Muscle of arm (tissue), 14 donors: ENCODE measurements around the gene MDK. TPM values are rescaled to one million over a fixed set of nuclear protein-coding genes. Genes with fewer than 3 reads are reported as not detected.

Experiments
- DNase-seq: peaks from one replicate; pipeline ENCODE4 v3.0.0-alpha.2; 2013
- long read RNA-seq, 11 donors: transcript quantifications; one replicate each; lab custom pipeline, GENCODE V29; 2026
- polyA plus RNA-seq, 12 donors: library from polyadenylated mRNA; unstranded; fragments of 120-200 nt; gene quantifications; one replicate each; pipeline ENCODE4 v1.2.1, GENCODE V29; 2013; ENCODE audit not compliant: insufficient read length in 12 of 12

Gene MDK, protein sequence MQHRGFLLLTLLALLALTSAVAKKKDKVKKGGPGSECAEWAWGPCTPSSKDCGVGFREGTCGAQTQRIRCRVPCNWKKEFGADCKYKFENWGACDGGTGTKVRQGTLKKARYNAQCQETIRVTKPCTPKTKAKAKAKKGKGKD
- polyA plus RNA-seq, result 100 to 1,000 TPM in 10 of 12 donors, 10 to 100 TPM in 1, not detected in 1; 84.8 to 436 (median 158) TPM
- long read RNA-seq, donor 1, transcript MDK-202 (5 exons, 951 nt), result minor isoform, 6 of 231 reads
- long read RNA-seq, donor 1, transcript MDK-206 (4 exons, 1,026 nt), result minor isoform, 17 of 231 reads
- long read RNA-seq, donor 1, transcript MDK-205 (5 exons, 1,166 nt), result minor isoform, 32 of 231 reads
- long read RNA-seq, donor 1, transcript MDK-203 (5 exons, 828 nt), result major isoform, 126 of 231 reads
- long read RNA-seq, donor 1, partial matches to known transcripts, result 47 of 231 reads
- long read RNA-seq, donor 1, other reads (novel, unspliced or antisense), result 0 of 231 reads
- long read RNA-seq, donor 2, transcript MDK-203 (5 exons, 828 nt), result major isoform, 66 of 96 reads
- long read RNA-seq, donor 2, transcript MDK-205 (5 exons, 1,166 nt), result minor isoform, 9 of 96 reads
- long read RNA-seq, donor 2, transcript MDK-206 (4 exons, 1,026 nt), result minor isoform, 8 of 96 reads
- long read RNA-seq, donor 2, partial matches to known transcripts, result 12 of 96 reads
- long read RNA-seq, donor 2, other reads (novel, unspliced or antisense), result 0 of 96 reads
- long read RNA-seq, donor 3, transcript MDK-203 (5 exons, 828 nt), result major isoform, 45 of 56 reads
- long read RNA-seq, donor 3, transcript MDK-206 (4 exons, 1,026 nt), result minor isoform, 5 of 56 reads
- long read RNA-seq, donor 3, partial matches to known transcripts, result 0 of 56 reads
- long read RNA-seq, donor 3, other reads (novel, unspliced or antisense), result 0 of 56 reads
- long read RNA-seq, donor 4, transcript MDK-203 (5 exons, 828 nt), result major isoform, 28 of 39 reads
- long read RNA-seq, donor 4, partial matches to known transcripts, result 5 of 39 reads
- long read RNA-seq, donor 4, other reads (novel, unspliced or antisense), result 0 of 39 reads
- long read RNA-seq, donor 5, result 0 reads
- long read RNA-seq, donor 6, transcript MDK-206 (4 exons, 1,026 nt), result minor isoform, 10 of 54 reads
- long read RNA-seq, donor 6, transcript MDK-203 (5 exons, 828 nt), result major isoform, 39 of 54 reads
- long read RNA-seq, donor 6, partial matches to known transcripts, result 0 of 54 reads
- long read RNA-seq, donor 6, other reads (novel, unspliced or antisense), result 0 of 54 reads
- long read RNA-seq, donor 7, transcript MDK-203 (5 exons, 828 nt), result major isoform, 41 of 64 reads
- long read RNA-seq, donor 7, transcript MDK-206 (4 exons, 1,026 nt), result minor isoform, 8 of 64 reads
- long read RNA-seq, donor 7, partial matches to known transcripts, result 12 of 64 reads
- long read RNA-seq, donor 7, other reads (novel, unspliced or antisense), result 0 of 64 reads
- long read RNA-seq, donor 8, transcript MDK-203 (5 exons, 828 nt), result major isoform, 80 of 130 reads
- long read RNA-seq, donor 8, transcript MDK-206 (4 exons, 1,026 nt), result minor isoform, 11 of 130 reads
- long read RNA-seq, donor 8, partial matches to known transcripts, result 31 of 130 reads
- long read RNA-seq, donor 8, other reads (novel, unspliced or antisense), result 0 of 130 reads
- long read RNA-seq, donor 9, transcript MDK-206 (4 exons, 1,026 nt), result minor isoform, 9 of 83 reads
- long read RNA-seq, donor 9, transcript MDK-203 (5 exons, 828 nt), result major isoform, 39 of 83 reads
- long read RNA-seq, donor 9, partial matches to known transcripts, result 27 of 83 reads
- long read RNA-seq, donor 9, other reads (novel, unspliced or antisense), result 0 of 83 reads
- long read RNA-seq, donor 10, transcript MDK-203 (5 exons, 828 nt), result major isoform, 76 of 86 reads
- long read RNA-seq, donor 10, partial matches to known transcripts, result 0 of 86 reads
- long read RNA-seq, donor 10, other reads (novel, unspliced or antisense), result 0 of 86 reads
- long read RNA-seq, donor 11, transcript MDK-206 (4 exons, 1,026 nt), result minor isoform, 17 of 137 reads
- long read RNA-seq, donor 11, transcript MDK-203 (5 exons, 828 nt), result major isoform, 93 of 137 reads
- long read RNA-seq, donor 11, transcript MDK-205 (5 exons, 1,166 nt), result minor isoform, 9 of 137 reads
- long read RNA-seq, donor 11, partial matches to known transcripts, result 16 of 137 reads
- long read RNA-seq, donor 11, other reads (novel, unspliced or antisense), result 0 of 137 reads

DNA sequence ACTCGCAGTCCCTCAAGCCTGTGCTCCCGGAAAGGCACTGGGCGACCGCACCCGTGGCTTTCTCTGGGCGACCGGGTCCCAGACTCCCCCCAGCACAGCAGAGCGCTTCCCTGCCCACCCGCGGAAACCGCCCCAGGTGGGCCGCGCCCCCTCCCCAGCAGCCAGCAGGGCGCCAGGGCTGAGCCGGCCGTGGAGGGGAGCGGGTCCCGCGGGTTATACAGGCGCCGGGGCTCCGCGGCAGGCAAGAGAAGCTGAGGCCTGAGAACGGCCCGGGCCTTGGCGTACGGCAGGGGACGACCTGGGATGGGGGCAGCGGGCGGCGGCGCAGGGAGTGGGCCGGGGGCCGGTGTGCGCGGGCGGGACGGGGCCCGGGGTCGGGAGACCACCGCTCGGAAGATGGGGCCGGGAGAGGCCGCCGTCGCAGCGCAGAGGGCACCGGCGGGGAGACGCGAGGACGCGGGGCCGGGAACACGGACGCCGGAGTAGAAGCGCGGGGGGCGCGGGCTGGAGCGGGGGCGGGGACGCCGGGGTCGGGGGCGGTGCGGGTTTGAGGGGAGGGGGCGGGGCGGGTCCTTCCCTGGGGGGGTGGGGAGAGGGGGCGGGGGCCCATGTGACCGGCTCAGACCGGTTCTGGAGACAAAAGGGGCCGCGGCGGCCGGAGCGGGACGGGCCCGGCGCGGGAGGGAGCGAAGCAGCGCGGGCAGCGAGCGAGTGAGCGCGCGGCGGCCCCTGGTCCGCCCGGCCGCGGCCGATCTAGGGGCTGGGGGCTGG is at the start of gene MDK:
TSS of gene MDK (plus strand) at position 622 of the 771 bp plus-strand sequence. CDS start 389 bp downstream, outside the sequence.
- no peak for DNase-seq

DNA sequence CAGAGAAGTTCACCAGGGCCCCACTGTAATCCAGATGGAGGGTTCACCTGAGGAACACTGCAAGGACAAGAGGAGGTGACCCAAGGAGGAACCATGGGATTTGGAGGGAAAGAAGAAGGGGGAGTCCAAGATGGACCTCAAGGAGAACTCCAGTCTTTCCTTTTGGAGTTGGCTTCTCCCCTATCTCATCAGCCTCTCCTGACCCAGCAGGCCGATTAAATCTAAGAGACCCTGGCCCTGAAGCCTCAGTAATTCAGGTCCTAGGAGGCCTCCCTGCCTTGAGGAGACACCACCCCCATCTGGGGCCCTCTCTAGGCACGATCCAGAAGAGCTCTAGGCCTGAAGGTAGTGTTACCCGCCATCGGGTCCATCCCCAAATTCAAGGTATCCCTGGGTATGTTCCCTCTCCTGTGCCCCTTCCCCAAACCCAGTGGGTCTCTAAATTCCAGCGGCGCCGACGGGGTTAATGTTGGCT is 49.3 kb upstream of the MDK start:
- DNase-seq, result no peak

DNA sequence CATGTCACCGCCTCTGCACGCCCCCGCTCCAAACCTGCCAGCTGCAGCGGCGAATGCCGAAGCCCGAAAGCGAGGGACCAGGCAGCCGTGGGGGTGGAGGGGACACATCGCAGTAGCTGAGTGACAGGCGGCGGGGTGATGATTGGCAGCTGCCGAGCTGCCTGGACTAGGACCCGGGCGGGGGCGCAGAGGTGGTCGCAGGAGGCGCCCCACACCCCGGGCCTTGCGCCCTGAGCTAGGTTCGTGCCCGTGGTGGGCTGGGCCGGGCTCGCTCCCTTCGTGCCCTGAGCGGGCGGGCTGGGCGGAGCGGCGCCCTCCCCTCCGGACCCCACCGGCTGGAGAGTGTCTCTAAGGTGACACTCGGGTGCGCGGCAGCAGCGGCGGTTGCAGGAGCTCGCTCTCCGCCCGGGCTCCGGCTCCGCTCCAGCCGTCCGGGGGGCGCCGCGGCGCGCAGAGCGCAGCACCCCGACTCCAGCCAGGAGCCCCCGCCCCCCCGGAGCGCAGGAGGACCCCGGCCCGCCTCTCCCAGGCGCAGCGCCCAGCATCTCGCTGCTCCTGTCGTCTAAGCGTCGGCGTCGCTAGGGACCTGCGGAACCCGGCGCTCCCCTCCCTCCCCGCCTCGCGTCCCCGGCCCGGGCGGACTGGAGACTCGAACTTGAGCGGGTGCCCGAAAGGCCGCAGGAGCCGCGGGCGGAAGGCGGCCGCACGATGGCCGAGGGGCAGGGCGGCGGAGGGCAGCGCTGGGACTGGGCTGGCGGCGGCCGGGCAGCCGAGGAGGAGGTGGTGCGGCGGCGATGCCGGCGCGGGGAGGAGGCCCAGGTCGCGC is 48.7 kb upstream of the MDK start:
- no peak for DNase-seq

DNA sequence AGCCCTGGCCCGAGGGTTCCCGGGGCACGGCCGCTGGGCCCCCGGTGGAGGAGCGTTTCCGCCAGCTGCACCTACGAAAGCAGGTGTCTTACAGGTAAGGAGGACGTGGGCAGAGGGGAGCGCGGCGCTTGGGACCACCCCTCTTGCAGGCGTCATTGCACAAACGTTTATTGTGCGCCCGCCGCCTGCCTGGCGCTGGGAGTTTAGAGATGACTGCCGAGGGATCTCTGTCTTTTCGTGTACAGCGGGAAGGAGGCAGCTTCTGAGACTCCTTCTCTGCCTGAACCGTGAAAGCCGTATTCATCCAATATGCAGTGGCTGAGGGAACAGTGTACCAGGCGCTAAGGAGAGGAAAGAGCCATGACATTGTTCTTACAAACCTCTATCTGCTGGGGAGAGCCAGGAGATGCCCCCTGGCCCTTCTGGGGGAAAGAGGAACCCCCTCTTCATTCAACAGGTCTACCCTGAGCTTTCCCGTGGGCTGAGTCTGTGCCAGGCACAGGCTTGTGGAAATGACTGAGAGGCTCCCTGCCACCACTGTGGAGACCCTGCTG is 48.0 kb upstream of the MDK start:
- no peak for DNase-seq

DNA sequence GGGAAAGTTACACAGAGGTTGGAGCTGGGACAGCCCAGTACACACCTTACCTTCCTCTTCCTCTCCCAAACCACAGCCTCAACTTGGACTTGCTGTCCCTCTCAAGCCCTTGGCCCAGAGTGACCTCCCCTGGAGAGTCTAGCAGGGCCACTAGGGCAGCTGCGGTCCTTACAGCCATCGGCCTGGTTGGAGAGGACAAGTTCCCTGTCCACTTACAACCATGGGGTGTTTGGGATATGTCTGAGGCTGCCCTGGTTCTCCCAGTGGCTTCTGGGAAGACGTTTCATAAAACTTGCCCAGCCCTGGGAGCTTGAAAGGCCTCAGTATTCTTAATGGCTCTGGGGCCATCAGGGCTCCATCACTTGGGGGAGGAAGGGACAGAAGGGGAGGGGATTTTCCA is 47.3 kb upstream of the MDK start:
- DNase-seq, result no peak

DNA sequence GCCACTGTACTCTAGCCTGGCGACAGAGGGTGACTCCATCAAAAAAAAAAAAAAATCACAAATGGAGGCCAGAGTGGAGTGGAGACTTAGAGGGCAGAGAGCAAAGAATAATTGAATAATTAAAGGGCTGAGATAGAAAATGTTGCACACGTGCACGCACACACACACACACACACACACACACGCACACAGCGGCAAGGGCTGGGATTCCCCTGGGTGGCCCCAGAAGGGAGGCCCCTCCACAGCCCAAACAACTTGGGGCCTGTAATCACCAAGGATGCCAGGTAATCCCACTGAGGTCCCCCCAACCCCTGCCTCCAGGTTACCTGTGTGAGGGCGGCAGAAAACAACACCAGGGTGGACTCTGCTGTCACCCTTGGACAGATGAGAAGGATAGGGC is 46.2 kb upstream of the MDK start:
- DNase-seq, result no peak

DNA sequence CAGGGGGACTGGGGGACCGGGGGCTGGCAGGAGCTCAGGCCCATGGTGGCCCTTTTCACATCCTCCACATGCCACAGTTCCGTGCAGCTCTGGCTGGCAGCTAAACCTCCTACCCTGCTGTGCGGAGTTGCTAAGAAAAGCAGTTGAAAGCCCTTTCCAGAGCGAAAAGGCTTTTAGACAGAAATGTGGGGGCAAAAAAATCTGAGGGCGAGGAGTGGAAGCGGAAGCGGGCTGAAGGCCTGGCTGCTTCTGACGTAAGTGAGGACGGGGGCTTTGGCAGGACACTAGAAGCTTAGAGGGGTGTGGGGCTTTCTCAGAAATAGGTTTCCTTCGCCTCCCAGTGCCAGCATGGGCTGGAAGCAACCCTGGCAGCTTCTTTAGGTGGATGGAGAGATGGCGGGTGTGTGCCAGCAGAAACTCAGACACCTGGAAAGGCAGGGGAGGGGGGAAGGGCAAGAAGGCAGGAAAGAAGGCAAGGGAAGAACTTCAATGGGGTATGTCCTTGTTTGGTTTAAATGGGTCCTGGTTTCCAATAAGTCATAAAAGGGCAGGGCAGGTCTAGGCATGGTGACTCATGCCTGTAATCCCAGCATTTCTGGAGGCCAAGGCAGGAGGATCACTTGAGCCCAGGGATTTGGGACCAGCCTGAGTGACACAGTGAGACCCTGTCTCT is 45.4 kb upstream of the MDK start:
- no peak for DNase-seq

DNA sequence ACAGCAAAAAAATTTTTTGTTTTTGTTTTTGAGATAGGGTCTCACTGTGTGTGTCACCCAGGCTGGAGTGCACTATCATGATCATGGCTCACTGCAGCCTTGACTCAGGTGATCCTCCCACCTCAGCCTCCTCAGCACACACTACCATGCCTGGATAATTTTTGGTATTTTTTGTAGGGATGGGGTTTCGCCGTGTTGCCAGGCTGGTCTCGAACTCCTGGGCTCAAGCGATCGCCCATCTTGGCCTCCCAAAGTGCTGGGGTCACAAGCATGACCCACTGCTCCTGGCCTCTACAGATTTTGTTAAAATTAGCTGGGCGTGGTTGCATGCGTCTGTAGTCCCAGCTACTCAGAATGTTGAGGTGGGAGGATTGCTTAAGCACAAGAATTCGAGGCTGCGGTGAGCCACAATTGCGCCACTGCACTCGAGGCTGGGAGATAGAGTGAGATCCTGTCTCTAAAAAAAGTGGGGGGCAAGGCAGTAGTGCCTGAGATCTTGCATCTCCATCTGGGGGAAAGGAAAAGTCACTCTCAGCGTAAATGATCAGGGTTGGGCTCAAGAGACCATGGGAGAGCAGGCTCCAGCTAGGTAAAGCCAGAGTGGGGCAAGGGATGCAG is 44.8 kb upstream of the MDK start:
- no peak for DNase-seq

DNA sequence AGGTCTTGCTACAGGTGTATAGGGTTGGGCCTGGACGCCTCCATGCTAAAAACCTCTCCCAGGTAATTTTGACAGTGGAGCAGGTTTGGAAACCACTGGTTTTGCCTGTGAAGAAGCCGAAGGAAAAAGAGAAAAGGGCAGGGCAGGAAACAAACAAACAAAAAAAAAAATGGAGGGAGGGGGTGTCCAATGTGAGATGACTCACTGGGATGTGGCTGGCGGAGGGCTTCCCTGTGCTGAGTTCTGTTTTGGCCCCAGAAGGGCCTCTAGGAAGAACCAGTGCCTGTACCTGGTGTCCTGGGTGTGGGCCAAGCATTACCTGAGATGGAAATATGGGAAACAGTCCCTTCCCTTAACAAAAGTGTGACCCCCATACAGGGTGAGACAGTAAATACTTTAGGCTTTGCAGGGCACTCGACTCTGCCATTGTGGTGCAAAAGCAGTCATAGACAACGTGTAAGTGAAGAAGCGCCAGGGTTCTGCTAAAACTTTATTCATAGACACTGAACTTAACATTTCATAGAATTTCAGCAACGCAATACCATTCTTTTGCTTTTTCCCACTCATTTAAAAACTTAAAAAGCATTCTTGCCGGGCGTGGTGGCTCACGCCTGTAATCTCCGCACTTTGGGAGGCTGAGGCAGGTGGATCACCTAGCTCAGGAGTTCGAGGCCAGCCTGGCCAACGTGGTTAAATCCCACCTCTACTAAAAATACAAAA is 43.7 kb upstream of the MDK start:
- no peak for DNase-seq

DNA sequence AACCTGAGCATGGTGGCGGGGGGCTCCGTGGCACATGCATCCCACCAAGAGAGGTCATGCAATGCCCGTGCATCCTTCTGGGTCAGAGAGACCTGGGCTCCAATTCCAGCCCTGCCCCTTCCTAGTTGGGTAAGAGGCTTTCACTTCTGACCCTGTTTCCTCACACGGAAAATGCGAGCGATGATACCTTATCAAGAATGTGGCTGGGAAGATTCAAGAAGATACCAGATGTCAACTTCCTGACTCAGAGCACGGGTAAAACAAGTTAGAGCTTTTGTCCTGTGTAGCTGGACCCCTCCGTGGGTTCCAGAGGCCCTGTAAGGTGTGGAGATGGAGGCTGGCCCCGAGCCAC is 42.9 kb upstream of the MDK start:
- no peak for DNase-seq

DNA sequence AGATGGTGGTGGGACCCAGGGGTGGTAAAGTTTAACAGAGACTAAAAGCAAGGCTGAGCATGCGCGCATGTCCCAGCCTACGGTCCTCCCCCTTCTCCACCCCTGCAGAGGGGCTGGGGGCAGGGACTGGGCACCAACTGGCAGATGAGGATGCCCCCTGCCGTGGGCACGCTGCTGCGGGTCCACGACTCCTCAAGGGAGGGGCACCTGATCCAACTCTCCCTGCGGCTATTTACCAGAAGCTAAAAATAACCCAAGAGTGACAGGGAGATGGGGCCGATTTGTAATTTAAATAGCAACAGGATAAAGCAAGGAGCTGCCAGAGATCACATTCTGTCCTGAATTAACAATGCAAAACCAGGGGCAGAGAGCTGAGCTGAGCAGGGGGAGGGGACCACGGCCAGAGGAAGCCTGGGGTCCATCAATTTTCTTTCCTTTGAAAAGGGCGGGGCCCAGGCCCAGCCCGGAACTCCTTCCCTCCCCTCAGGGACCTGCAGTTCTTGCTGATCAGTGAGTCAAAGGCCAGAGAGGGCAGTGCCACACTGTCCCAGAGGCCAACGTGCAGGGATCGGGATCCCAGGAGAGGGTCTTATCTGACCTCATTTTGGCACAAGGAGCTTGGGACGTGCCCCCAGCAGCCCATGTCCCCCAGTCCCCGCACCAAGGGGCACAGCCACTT is 42.3 kb upstream of the MDK start:
- no peak for DNase-seq

DNA sequence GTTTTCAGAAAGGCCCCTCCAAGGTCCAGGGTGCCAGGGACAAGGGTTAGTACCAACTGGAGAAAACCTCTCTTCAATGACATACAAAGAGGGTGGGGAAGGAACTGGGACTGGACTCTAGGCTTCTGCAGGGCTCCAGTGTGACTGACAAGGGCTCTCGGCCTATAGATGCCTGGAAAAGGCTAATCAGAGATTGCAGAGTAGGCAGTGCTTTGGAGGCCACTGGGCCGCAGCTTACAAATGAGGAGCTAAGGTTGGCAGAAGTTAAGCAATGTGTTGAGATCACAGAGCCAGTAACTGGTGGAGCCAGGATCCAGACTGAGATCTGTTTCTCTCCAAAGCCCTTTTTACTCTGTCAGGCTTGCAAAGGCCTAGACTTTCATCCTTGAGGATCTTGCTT is 41.7 kb upstream of the MDK start:
- no peak for DNase-seq

DNA sequence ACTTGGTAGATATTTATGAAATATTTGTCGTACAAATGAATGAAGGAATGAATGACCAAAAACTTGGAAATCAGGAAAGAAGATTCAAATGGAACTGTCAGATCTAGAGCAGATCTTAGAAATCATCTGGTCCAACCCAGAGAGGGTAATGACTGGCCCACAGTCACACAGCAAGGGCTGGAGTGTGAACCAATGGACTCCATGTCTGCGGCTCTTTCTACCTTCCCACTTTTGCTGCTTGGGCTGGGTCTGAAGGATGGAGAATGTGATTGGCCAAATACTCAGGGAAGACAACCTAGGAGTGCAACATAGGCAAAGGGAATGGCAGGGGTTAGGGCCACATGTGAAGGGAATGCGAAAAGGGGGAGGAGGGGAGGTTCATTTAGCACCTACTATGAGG is 40.0 kb upstream of the MDK start:
- no peak for DNase-seq

DNA sequence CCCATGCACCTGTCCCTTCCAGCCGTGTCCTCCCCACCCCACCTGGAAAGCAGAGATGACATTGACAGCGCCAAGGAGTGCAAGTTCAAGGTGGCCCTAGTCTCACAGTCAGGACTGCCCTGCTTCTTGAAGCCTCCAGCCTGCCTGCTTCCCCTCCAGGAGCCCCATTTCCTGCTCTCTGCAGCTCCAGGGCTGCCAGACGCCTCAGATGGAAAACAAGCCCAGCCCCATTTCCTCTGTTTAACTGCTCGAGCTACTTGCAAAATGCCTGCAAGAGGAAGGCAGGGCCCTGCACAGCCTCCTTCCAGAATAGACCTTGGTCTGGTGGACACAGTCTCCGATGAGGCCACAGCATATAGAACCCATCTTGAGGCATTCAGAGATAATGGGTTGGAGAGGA is 39.2 kb upstream of the MDK start:
- no peak for DNase-seq

DNA sequence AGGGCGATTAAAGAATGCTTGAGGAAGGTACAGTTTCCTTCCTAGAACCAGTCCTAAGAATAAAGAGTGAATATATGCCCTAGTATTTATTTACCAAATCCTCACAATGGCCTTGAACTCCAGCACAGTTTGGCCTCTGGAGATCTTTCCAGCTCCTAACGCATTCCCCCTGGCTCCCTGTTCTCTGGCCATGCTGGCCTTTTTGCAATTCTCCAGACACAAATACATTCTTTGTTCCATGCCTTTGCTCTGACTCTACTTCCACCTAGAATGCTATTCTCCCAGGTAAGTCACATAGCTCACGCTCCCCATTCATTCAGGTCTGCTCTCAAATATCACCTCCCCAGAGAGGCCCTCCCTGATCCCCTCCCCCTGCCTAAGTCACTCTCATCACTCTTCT is 37.9 kb upstream of the MDK start:
- DNase-seq, result no peak
